DLD1 (cell line): ENCODE data around the gene FGF21.

Source experiments
- in situ Hi-C: cut with HindIII; loops from 2 replicates; pipeline ENCODE4 v1.10.0; 2017; ENCODE audit warnings: low sequenced_read_pairs

The FGF21 gene

GRCh38 chr19:48728911-48729664 is 26.2 kb upstream of the FGF21 start:
- in situ Hi-C loops: no loop called here

- in situ Hi-C loops: no loop called here
Observed at GRCh38 chr19:48731452-48731851, 23.9 kb upstream of the FGF21 start.

- in situ Hi-C loops: no loop called here
Observed at GRCh38 chr19:48734625-48735024, 20.7 kb upstream of the FGF21 start.

GRCh38 chr19:48735031-48735615 is 20.2 kb upstream of the FGF21 start:
- in situ Hi-C loops: no loop called here

GRCh38 chr19:48737360-48737998 is 17.8 kb upstream of the FGF21 start:
- in situ Hi-C loops: no loop called here

DNA sequence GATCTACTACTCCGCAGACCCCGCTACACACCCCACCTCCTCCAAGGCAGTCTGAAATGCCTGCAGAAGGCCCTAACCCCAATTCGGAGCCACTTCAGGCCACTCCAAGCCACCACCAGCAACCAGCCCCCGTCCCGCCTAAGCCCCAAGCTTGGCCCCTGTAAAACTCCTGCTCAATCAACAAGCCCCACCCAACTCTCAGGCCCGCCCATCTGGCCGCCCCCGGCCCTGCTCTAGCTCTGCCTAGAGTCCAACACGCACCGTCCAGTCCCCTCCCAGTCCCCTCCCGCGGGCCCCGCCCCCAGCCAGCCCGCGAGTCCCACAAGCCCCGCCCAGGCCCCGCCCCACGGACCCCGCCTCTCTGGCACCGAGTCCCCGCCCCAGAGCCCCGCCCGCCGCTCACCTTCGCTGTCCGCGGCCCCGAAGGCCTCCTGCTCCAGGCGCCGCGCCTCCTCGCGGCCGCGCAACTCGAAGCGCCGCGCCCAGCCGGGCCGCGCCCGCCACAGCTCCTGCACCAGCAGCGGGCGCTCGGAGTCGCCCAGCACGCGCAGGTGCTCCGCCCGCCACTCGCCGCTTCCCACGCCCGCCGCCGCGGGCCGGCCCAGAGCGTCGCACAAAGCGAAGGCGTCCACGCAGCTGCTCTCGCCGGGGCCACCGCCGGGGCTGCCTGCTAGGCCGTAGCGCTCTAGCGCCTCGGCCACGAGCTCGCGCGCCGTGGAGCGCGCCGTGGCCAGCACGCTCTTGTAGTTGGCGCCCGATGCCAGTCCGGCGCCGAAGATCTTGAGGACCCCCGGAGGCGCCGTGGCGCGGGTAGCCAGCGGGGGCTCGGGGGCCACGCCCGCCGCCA is 16.5 kb upstream of the FGF21 start:
- in situ Hi-C loops: no loop called here

DNA sequence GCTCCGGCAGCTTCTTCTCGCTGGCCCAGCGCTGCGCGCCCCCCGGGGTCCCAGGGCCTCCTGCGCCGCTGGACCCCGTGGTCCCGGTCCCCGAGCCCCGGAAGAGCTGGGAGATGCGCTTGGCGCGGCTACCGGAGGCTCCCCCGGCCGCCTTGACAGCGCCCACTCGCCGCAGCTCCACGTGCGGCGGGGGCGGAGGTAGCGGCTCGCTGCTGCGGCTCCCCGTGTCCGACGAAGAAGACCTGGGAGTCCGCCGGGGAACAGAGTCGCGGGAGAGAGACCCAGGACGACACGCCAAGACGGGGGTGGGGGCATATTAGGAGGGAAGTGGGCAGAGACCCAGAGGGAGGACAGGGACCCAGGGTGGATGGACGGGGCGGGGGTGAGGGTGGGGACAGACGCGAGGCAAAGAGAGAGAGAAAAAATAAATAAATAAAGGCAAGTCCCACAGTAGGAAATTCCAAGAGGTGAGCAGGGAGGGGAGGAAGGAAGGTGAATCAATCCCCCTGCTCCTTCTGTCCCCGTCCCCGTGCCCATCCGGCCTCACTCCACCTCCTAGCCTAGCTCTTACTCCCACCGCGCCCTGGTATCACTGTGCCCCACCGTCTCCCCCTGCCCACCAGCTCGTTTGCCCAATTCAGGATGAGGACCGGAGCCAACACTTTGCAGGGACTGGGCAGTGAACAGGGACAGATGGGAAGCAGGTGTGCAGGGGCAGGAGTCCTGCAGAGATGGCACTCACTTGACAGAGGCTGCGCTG is 15.7 kb upstream of the FGF21 start:
- in situ Hi-C loops: no loop called here

DNA sequence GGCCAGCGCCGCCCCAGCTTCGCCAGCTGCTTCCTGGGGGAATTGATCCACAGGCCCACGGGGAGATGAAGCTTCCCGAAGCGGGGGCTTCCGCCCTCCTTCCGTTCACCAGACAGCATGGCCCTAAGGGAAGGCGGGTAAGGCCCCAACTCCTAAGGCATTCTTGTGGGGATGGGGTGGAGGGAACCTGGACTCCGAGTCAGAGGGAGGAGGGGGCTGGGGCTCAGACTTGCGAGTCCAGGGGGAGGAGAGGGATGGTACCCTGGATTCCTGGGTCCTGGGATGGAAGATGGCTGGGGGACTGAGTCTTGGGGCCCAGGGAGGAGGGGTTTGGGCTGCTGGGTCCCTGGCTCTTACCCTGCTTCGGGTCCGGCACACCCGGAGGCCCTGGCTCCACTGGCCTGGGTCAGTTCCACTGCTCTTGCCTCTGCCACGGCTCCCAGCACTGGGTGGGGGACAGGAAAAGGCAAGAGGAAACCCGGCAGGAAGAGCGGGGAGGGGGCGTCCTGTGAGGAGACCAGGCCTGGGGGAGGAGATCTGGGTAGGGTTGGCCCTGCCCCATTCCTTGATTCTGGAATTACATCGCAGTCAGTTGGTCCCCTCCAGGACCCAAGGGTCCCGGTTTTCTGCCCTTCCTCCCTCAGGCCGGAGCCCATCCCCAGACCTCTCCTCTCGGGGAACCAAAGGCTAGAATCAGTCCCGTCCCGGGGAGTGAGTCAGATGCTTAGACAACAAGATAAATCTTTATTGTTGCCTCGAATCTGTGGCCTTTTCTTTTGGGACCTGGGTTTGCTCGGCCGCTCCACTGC is 15.0 kb upstream of the FGF21 start, which contains the start of gene RASIP1:
RASIP1 (minus strand) TSS at position 447 of the 809 bp plus-strand sequence; CDS start at position 119, 328 bp downstream.
- in situ Hi-C loops: no loop called here

DNA sequence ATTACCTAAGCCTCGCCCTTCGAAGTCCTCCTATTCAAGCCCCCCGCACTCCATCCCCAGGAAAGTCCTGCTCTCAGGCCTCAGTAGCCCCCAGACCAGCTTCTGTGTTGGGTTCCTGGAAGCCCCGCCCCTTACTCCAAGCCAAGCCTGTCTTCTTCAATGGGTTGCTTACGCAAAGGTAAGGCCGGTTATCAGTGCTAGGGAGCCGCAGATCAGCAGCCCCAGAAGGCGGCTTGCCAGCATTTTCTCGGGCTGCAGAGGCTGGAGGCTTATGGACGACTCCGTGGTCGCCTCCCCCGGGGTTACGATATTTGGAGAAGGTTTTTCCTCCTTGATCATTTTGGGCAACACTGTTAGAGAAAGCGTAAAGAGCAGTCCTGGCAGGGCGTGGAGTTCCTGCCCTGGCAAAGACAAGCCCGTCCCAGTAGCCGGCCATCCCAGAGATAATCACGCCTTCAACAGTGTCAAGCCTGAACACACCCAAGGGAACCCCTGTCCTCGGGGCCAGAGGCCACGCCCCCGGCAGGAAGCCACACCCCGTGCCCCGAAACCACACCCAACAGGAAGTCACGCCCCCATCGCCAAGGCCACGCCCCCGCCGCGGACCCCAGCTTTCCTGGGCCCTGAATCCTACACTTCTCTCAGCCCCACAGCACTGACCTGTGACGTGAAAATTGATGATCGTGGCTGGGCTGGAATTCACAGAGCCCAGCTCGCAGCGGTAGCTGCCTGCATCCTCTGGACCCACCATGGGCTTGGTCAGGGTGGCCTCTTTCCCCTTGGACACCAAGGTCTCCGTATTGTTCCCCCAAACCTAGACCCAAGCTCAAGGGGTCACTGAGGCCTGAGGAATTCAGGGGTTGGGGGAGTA is 14.0 kb upstream of the FGF21 start:
- in situ Hi-C loops: no loop called here

DNA sequence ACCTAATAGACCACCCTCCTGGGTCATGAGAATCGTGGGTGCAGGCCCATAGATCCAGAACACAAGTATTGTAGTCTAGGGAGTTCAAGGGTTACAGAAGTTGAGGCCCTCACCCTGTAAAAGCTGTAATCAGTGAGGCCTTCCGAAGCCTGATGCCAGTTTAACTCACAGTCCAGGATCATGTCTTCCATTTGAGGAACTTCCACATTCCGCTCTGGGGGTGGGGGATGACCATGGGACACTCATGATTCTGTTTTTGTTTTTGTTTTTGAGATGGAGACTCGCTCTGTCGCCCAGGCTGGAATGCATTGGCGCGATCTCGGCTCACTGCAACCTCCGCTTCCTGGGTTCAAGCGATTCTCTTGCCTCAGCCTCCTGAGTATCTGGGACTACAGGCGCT is 13.2 kb upstream of the FGF21 start:
- in situ Hi-C loops: no loop called here

- in situ Hi-C loops: no loop called here
Observed at GRCh38 chr19:48745208-48745995, 9.9 kb upstream of the FGF21 start.

- in situ Hi-C loops: no loop called here
Observed at GRCh38 chr19:48746110-48746509, 9.2 kb upstream of the FGF21 start.

DNA sequence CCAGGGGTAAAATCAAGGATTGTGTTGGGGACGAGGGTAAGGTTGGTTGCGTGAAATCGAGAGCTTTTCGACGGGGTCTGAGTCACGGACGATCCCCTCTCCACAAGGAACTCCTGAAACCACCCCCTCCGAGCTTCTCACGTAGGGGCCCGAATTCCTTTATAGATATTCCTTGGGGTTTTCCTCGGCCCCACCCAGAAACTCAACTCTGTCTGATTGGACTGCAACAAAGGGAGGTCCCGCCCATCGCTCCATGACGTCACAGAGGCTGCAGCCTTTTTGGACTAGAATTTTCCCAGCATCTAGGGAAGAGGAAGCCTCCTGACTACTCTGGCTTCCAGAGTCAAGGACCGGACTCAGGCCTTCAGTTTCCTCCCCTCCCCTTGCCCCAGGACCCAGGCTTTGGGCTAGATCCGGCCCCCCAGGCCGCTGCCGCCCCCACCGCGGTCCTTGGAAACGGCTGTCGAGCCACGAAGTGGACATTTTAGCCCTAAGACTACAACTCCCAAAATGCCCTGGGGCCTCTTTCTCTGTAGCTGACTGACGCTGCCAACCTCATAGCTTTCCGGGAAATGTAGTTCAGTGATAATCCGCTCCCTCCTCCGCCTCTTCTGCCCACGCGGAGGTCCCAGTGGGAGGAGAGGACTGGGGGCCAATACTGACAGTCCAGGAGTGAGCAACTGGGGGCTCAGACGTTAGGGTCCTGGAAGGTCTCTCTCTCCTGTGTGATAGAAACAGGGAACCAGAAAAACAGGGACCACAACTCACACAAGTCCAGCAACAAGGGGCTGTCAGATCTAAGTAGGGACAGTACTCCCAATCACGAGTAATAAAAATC is 8.4 kb upstream of the FGF21 start, which contains the start of gene IZUMO1:
IZUMO1 (minus strand) TSS at position 172 of the 838 bp plus-strand sequence. CDS start 1,050 bp downstream, outside the sequence.
- in situ Hi-C loops: no loop called here

GRCh38 chr19:48749571-48750198 is 5.6 kb upstream of the FGF21 start:
- in situ Hi-C loops: no loop called here

DNA sequence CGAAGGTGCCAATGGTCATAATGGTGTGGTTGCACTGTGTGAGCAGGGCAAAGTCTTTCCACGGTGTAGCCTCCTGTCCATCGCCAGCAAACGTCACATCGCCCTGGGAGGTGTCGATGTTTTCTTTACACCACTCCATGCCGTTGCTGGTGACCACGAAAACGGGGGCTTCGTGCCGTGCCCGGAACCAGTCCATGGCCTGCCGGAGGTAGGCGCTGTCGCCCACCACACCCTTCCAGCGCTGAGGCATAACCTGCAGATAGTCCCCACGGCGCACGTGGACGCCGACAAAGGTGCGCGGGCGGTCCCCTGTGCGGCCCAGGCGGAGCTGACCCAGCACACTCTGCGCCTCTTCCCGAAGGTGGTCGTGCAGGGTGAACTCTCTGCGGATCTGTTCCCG is 5.0 kb upstream of the FGF21 start:
- in situ Hi-C loops: no loop called here

GRCh38 chr19:48750771-48751504 is 4.4 kb upstream of the FGF21 start:
- in situ Hi-C loops: no loop called here
